Stimulated activated CD4-positive, alpha-beta T cell treated with anti-CD3 and anti-CD28 coated beads, Interleukin-2, amount 100 ng/mL, for 4 hours (primary cell): ENCODE results near the gene TNIK.
"Not testable (repeated sequence)": the region's sequence is repeated elsewhere in the genome, so short reads cannot be mapped to it uniquely, and the experiment has no call there.

ENCODE experiments used
- DNase-seq: peaks from one replicate; pipeline ENCODE4 v3.0.0-alpha.2; 2020; ENCODE audit warnings: low read depth

TNIK gene

DNA sequence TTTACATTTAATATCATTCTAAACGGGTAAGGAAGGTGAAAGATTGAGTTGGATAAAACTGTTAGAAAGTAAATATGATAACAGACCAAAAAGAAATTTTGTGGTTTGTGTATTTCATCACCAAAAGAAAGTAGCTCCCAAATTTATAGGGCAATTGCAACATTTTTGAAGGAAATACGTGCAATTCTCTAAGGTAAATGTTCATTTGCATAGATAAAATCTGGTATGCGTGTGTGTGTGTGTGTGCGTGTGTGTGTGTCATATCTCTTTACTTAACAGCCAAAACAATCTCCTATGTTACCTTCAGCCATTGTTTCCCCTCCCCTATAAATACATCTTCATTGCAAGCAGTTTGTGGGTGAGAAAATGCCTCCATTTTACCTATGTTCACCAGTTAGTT, 208.4 kb downstream of the TNIK start:
- no peak for DNase-seq

- DNase-seq: no peak
Measured at GRCh38 chr3:171250444-171250843, 209.8 kb downstream of the TNIK start.

DNA sequence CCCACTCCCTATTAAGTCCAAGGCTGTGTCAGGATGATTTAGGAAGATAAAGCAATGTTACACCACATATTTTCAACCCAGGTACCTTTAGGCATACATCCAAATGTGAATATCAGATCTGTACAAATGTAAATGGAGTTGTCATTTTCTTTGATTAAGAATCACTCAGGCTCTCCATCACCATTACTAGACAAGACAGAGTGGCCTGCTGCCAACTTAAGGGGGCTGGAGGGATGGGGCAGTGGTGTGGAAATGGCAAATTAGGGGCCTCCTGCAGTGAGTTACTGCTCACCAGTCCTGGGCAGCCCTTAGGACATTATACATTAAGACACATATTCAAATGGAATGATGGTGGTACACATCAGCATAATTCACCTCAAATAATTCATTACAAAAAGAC, 211.0 kb downstream of the TNIK start:
- DNase-seq: no peak

DNA sequence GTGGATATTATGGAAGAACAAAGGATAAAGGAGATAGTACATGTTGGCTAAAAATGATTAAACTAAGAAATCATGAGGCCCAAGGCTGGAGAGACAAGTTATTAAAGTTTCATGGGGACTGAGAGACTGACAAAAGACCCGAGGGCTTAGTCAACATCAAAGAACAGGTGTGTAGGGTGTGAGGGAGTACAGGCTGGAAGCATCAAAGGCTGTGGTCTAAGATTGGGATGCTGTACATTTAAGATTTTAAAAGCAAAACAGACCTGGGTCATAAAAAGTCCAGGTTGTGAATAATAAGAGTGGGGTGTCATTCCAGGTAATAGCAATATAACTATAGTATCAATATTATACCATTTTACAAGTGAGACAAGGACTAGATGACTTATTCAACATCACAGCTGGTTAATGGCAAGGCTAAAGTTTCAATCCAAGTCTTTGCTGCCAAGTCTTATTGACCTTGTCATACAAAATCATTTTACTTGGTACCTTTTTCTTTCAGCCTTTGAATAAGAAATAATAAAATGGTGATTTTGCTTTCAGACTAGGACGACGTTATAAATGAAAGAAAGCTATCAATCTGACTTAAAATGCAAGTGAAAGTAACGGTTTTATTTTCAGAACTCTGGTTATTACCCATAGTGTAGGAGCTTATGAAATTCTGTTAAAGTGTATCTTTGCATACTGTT, 211.6 kb downstream of the TNIK start:
- DNase-seq: no peak

GRCh38 chr3:171245796-171246765, 214.1 kb downstream of the TNIK start:
- DNase-seq: no peak

GRCh38 chr3:171242951-171243350, 217.3 kb downstream of the TNIK start:
- DNase-seq: no peak

DNA sequence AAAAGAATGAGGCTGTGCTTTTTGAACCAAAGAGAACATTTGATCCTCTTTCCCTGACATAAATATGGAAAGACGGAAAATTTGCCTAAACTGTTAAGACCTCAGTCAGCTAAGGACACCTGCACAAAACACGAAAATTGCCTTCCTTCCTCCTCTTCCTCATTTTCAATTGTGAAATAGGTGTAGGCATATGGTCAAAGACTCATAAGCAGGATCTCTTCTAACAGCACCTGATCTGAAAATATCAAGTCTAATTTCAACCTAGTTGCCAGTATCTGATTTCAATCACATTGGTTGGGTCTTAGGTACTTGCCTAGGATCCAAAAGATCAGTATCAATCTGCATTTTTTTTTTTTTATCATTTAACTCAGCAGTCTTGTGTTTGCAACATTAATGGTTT, 218.0 kb downstream of the TNIK start:
- no peak for DNase-seq

DNA sequence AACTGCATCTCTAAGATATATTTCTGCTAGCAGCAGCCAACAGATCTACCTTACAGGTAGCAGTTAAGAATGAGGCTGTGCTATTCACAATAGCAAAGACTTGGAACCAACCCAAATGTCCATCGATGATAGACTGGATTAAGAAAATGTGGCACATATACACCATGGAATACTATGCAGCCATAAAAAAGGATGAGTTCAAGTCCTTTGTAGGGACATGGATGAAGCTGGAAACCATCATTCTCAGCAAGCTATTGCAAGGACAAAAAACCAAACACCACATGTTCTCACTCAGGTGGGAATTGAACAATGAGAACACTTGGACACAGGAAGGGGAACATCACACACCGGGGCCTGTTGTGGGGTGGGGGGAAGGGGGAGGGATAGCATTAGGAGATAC, 218.6 kb downstream of the TNIK start:
- not testable (repeated sequence) for DNase-seq

GRCh38 chr3:171240504-171240835, 219.7 kb downstream of the TNIK start:
- no peak for DNase-seq

GRCh38 chr3:171239757-171240503, 220.3 kb downstream of the TNIK start:
- no peak for DNase-seq

GRCh38 chr3:171237009-171237385, 223.2 kb downstream of the TNIK start:
- no peak for DNase-seq

DNA sequence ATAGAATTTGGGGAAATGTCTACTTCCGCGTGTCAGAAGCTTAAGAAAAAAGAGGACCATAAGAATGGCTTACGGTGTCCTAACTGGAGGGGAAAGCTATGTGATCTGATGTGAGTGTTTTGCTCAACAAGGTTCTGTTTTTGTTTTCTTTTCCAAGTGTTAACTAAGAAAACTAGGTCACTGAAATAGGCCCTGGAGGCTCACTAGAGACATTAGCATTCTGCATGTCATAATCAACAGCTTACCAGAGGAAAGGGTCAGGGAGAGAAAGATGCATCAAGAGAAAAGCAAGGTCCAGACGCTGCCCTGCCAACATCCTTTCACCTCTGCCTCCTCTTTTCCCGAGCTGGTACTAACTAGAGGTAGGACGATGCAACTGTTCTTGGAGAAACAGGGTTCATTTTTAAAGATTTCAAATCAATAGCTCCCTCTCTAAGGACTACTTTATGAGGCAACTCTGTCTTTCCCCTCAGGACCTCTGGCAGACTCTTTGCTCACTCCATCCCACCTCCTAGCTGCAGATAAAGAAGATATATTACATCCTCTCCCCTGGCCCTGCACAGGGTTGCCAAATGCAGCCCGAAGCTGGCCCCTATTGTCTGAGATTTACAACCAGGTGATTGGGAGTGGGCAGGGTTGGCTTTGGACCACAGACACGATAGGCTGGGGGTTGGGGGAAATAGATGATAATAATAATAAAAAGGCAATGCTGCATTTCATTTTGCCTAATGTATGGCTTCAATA, 223.8 kb downstream of the TNIK start:
- DNase-seq: no peak

DNA sequence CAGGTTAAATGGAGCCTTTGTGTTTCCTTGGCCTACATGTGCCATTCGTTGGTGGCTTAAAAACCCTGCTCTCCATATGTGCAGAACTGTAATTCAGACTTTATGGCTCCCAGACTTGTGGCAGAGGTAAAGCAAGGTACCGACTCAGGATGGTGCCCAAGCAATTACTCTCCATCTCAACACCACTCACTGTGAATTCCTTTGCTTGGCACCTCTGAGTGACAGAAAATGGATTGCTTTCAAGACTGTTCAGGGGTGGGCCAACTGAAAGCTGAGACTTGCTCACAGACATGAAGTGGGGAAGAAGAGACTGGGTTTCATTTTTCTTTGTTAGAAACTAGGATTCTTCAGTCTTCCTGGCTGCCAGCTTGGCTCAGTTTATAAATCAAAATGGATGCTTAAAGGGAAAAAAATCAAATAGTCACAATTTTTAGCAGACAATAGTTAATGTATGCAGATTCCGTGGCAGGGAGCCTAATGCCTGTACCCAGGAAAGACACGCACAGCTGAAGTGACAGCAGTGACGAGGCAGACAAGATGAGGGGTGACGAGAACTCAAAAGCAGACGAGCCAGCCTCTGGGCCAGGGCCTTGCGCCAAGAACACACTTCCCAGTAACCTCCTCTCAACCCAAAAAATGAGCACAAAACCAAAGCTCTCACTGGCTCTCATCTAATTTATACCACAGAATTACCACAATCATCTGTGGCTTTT, 225.8 kb downstream of the TNIK start:
- no peak for DNase-seq

GRCh38 chr3:171231361-171231760, 228.8 kb downstream of the TNIK start:
- no peak for DNase-seq

- no peak for DNase-seq
Measured at GRCh38 chr3:171230865-171231264, 229.3 kb downstream of the TNIK start.

DNA sequence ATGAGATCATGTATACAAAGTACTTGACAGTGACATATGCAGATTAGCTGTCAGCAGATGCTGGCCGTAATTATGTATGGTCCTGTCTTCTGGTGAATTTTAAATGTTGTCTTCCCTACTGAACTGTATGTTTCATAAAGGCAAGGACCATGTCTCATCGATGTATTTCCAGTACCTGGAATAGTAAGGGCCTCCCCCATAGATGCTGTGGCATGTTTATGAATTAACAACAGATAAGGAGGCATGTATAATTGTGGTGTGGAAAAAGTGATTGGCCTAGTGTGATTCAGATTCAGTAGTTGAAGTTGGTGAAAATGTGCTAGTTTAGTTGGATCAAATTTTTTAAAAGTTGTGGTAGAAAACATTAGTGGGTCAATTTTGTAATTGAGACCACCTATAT, 231.0 kb downstream of the TNIK start:
- no peak for DNase-seq

DNA sequence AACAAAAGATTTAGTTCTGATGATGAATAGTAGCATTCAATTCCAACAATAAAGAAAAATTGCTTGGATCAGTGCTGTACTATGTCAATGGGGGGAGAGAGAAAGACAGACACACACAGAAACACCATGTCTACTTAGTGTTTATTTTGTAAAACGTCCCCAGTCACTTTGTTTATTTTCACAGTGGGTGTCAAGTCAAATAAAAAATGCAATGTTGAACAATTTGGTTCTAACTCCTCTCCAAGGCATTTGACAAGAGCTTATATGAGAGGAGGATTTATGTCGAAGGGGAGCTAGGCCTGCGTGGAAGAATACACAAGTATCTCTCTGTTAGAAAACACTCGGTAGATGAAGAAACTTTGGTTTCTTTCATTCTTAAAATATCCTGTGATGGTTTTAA, 232.0 kb downstream of the TNIK start:
- no peak for DNase-seq

DNA sequence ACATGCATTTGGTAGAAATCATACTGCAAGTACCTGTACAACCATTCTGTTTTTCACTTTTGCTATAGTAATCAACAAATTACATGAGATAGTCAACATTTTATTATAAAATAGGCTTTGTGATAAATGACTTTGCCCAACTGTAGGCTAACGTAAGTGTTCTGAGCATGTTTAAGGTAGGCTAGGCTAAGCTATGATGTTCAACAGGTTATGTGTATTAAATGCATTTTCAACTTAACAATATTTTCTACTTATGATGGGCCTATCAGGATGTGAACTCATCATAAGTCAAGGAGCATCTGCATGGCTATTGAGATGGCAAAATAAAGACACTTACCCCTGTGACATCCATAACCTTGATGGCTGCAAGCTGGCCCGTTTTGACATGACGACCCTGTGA, 232.4 kb downstream of the TNIK start:
- DNase-seq: no peak

DNA sequence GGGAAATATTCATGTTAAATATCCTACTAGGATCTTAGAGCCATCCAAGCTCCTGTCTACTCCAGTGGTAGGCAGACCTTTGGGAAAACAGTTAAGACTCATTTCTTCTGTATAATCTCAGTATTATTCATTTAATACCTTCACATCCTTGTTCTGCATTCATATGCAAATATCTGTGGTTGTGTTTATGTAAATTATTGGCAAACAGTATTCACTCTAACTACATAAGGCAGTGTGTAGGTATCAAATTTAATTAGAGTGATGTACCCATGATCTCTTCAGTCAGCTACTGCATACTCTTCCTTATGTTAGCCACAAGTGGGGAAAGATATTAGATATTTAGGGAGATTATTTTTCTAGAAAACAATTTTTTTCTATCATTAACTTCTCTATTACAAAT, 232.8 kb downstream of the TNIK start:
- no peak for DNase-seq

GRCh38 chr3:171226794-171227193, 233.4 kb downstream of the TNIK start:
- no peak for DNase-seq

DNA sequence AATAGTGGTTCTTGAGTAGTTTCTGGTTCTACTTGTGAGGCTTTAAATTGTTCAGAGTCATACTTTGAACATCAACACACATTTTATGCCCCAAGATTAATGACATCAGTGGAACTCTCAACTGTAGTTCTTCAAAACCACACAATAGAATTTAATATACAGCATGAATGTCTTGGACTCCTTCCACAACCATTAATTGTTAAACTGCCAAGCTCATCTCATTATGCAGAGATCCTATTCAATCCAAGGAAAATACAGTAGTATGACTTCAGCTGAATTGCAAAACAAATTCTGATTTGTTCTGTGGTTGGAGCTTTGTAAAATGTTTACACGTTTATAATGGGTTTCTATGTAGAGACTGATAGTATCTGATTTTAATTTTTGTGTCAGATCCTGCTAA, 234.5 kb downstream of the TNIK start:
- DNase-seq: no peak

DNA sequence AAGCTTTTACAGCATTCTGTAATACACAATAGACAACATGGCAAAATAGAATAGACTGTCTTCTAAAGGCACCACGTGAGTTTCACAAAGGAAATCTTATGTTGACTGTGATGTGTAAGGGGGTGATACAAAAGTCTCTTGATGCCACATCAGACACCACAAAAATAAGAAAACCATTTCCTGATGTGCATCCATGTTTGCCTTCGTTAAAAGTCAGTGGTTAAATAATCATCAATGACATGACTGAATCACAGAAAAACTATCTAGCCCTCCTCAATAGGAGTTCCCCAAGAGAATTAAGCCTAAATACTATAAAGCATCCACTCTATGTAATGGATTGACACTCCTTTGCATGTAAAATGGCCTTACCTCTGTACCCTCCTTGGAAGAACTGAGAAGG, 235.0 kb downstream of the TNIK start:
- DNase-seq: no peak
